GM19238 (cell line): ENCODE data around the gene PRX.
"Not testable (repeated sequence)": the region's sequence is repeated elsewhere in the genome, so short reads cannot be mapped to it uniquely, and the experiment has no call there.

Source experiments
- DNase-seq: peaks from one replicate; pipeline ENCODE4 v3.0.0; 2011; ENCODE audit warnings: low spot score; ENCODE audit not compliant: insufficient read length

Gene PRX

GRCh38 chr19:40414542-40415535 lies 1.7 kb upstream of the PRX start:
- DNase-seq: no peak

- no peak for DNase-seq
Measured at GRCh38 chr19:40412866-40413265, 312 bp downstream of the PRX start.

- no peak for DNase-seq
Measured at GRCh38 chr19:40411958-40412499, 1.1 kb downstream of the PRX start.

GRCh38 chr19:40411125-40411842 lies 1.9 kb downstream of the PRX start:
- no peak for DNase-seq

GRCh38 chr19:40410030-40410389 lies 3.2 kb downstream of the PRX start:
- no peak for DNase-seq

- DNase-seq: not testable (repeated sequence)
Measured at GRCh38 chr19:40408598-40408925, 4.6 kb downstream of the PRX start.

- DNase-seq: no peak
Measured at GRCh38 chr19:40407714-40408597, 5.2 kb downstream of the PRX start.

- DNase-seq: peak; percentile 95
Measured at GRCh38 chr19:40403262-40403984, 9.8 kb downstream of the PRX start.

- no peak for DNase-seq
Measured at GRCh38 chr19:40400559-40400958, 12.6 kb downstream of the PRX start.

- DNase-seq: no peak
Measured at GRCh38 chr19:40398417-40399131, 14.6 kb downstream of the PRX start.

GRCh38 chr19:40397568-40397906 lies 15.6 kb downstream of the PRX start:
- no peak for DNase-seq

- no peak for DNase-seq
Measured at GRCh38 chr19:40396886-40397567, 16.2 kb downstream of the PRX start.

GRCh38 chr19:40395956-40396355 lies 17.2 kb downstream of the PRX start:
- DNase-seq: no peak

GRCh38 chr19:40394816-40395210 lies 18.4 kb downstream of the PRX start:
- no peak for DNase-seq

- DNase-seq: no peak
Measured at GRCh38 chr19:40393894-40394815, 19.0 kb downstream of the PRX start.

- no peak for DNase-seq
Measured at GRCh38 chr19:40392894-40393517, 20.2 kb downstream of the PRX start.

- no peak for DNase-seq
Measured at GRCh38 chr19:40392123-40392522, 21.1 kb downstream of the PRX start.
